ENCODE results near the gene ECM2. TPM values are rescaled to one million over a fixed set of nuclear protein-coding genes. Genes with fewer than 3 reads are reported as not detected.

Gene ECM2
- total RNA-seq, 2 experiments from 2014 or later = not detected

GRCh38 chr9:92520837-92521236 lies 15.0 kb downstream of the ECM2 start:
- Mint-ChIP-seq H3K4me1 (no peaks in the 10 kb centered on the region), H3K36me3 (ENCODE audit: low read depth) (peaks cover 3% of the 10 kb centered on the region), H3K9me3 (no peaks in the 10 kb centered on the region), H3K27ac (no peak overlapping the region), H3K4me3 (no peak overlapping the region), H3K27me3 (no peaks in the 10 kb centered on the region)
- ChIA-PET POLR2A (no interaction called here), CTCF (no interaction called here)
- no peak for DNase-seq

- DNase-seq = no peak
- Mint-ChIP-seq H3K9me3 (no peaks in the 10 kb centered on the region), H3K27ac (no peak overlapping the region), H3K4me3 (no peak overlapping the region), H3K27me3 (no peaks in the 10 kb centered on the region), H3K36me3 (ENCODE audit: low read depth) (peaks cover 3% of the 10 kb centered on the region), H3K4me1 (no peaks in the 10 kb centered on the region)
- ChIA-PET POLR2A (interaction anchor here (1.6 kb wide), 1 partner anchor 38 kb away, joined by 4 read pairs; no protein-coding TSS in a partner anchor), CTCF (interaction anchor here (1.0 kb wide), 1 partner anchor 439 kb away, joined by 3 read pairs; no protein-coding TSS in a partner anchor)
These were observed 17.6 kb downstream of the ECM2 start for GRCh38 chr9:92518199-92518598.

- Mint-ChIP-seq H3K4me1 (no peaks in the 10 kb centered on the region), H3K4me3 (no peak overlapping the region), H3K27ac (no peak overlapping the region), H3K9me3 (no peaks in the 10 kb centered on the region), H3K27me3 (no peaks in the 10 kb centered on the region), H3K36me3 (ENCODE audit: low read depth) (peaks cover 3% of the 10 kb centered on the region)
- ChIA-PET CTCF (no interaction called here), POLR2A (no interaction called here)
- no peak for DNase-seq
These were observed 18.7 kb downstream of the ECM2 start for GRCh38 chr9:92517046-92517445.

- no peak overlapping the region for H3K27ac Mint-ChIP-seq
- no peaks in the 10 kb centered on the region for H3K9me3 Mint-ChIP-seq
- no peaks in the 10 kb centered on the region for H3K27me3 Mint-ChIP-seq
- DNase-seq = no peak
- peaks cover 3% of the 10 kb centered on the region for H3K36me3 Mint-ChIP-seq (ENCODE audit: low read depth)
- no peak overlapping the region for H3K4me3 Mint-ChIP-seq
- POLR2A ChIA-PET = no interaction called here
- CTCF ChIA-PET = no interaction called here
- no peaks in the 10 kb centered on the region for H3K4me1 Mint-ChIP-seq
These were observed 19.3 kb downstream of the ECM2 start for GRCh38 chr9:92516521-92516920.

- ChIA-PET CTCF (no interaction called here), POLR2A (no interaction called here)
- Mint-ChIP-seq H3K4me3 (no peak overlapping the region), H3K27ac (no peak overlapping the region), H3K36me3 (ENCODE audit: low read depth) (peaks cover 3% of the 10 kb centered on the region), H3K27me3 (no peaks in the 10 kb centered on the region), H3K4me1 (no peaks in the 10 kb centered on the region), H3K9me3 (no peaks in the 10 kb centered on the region)
- DNase-seq = no peak
These were observed 21.2 kb downstream of the ECM2 start for GRCh38 chr9:92514635-92515034.

GRCh38 chr9:92513349-92513748 lies 22.4 kb downstream of the ECM2 start:
- H3K27me3 Mint-ChIP-seq = no peaks in the 10 kb centered on the region
- no peaks in the 10 kb centered on the region for H3K9me3 Mint-ChIP-seq
- DNase-seq = no peak
- no peak overlapping the region for H3K27ac Mint-ChIP-seq
- no peak overlapping the region for H3K4me3 Mint-ChIP-seq
- POLR2A ChIA-PET = no interaction called here
- H3K4me1 Mint-ChIP-seq = no peaks in the 10 kb centered on the region
- CTCF ChIA-PET = no interaction called here
- H3K36me3 Mint-ChIP-seq (ENCODE audit: low read depth) = no peaks in the 10 kb centered on the region

- no peak overlapping the region for H3K4me3 Mint-ChIP-seq
- no peak for DNase-seq
- H3K9me3 Mint-ChIP-seq = no peaks in the 10 kb centered on the region
- H3K27me3 Mint-ChIP-seq = no peaks in the 10 kb centered on the region
- H3K36me3 Mint-ChIP-seq (ENCODE audit: low read depth) = no peaks in the 10 kb centered on the region
- H3K4me1 Mint-ChIP-seq = no peaks in the 10 kb centered on the region
- CTCF ChIA-PET = interaction anchor here (0.6 kb wide), 1 partner anchor 1706 kb away, joined by 3 read pairs; no protein-coding TSS in a partner anchor
- POLR2A ChIA-PET = no interaction called here
- no peak overlapping the region for H3K27ac Mint-ChIP-seq
These were observed 23.2 kb downstream of the ECM2 start for GRCh38 chr9:92512622-92513021.

- H3K4me1 Mint-ChIP-seq = no peaks in the 10 kb centered on the region
- no peaks in the 10 kb centered on the region for H3K9me3 Mint-ChIP-seq
- no peak for DNase-seq
- H3K4me3 Mint-ChIP-seq = no peak overlapping the region
- POLR2A ChIA-PET = no interaction called here
- H3K27ac Mint-ChIP-seq = no peak overlapping the region
- CTCF ChIA-PET = interaction anchor here (1.2 kb wide), 1 partner anchor 371 kb away, joined by 3 read pairs; no protein-coding TSS in a partner anchor
- H3K27me3 Mint-ChIP-seq = no peaks in the 10 kb centered on the region
- no peaks in the 10 kb centered on the region for H3K36me3 Mint-ChIP-seq (ENCODE audit: low read depth)
These were observed 25.0 kb downstream of the ECM2 start for GRCh38 chr9:92510747-92511146.

GRCh38 chr9:92509050-92509449 lies 26.7 kb downstream of the ECM2 start:
- Mint-ChIP-seq H3K4me1 (no peaks in the 10 kb centered on the region), H3K4me3 (no peak overlapping the region), H3K27me3 (no peaks in the 10 kb centered on the region), H3K27ac (no peak overlapping the region), H3K9me3 (no peaks in the 10 kb centered on the region), H3K36me3 (ENCODE audit: low read depth) (no peaks in the 10 kb centered on the region)
- ChIA-PET POLR2A (no interaction called here), CTCF (no interaction called here)
- no peak for DNase-seq

GRCh38 chr9:92508018-92508820 lies 27.6 kb downstream of the ECM2 start:
- ChIA-PET CTCF (interaction anchor here (1.4 kb wide), 1 partner anchor 49 kb away, joined by 4 read pairs; no protein-coding TSS in a partner anchor), POLR2A (no interaction called here)

GRCh38 chr9:92507496-92507895 lies 28.3 kb downstream of the ECM2 start:
- Mint-ChIP-seq H3K27ac (no peak overlapping the region), H3K9me3 (no peaks in the 10 kb centered on the region), H3K4me1 (no peaks in the 10 kb centered on the region), H3K4me3 (no peak overlapping the region), H3K36me3 (ENCODE audit: low read depth) (no peaks in the 10 kb centered on the region), H3K27me3 (no peaks in the 10 kb centered on the region)
- ChIA-PET POLR2A (no interaction called here), CTCF (interaction anchor here (1.4 kb wide), 1 partner anchor 50 kb away, joined by 4 read pairs; no protein-coding TSS in a partner anchor)
- no peak for DNase-seq

More at GRCh38 chr9:92508018-92508820, 27.6 kb downstream of the ECM2 start:
- no peaks in the 10 kb centered on the region for H3K27me3 Mint-ChIP-seq
- no peak overlapping the region for H3K4me3 Mint-ChIP-seq
- no peaks in the 10 kb centered on the region for H3K9me3 Mint-ChIP-seq
- no peaks in the 10 kb centered on the region for H3K36me3 Mint-ChIP-seq (ENCODE audit: low read depth)
- H3K4me1 Mint-ChIP-seq = no peaks in the 10 kb centered on the region
- DNase-seq = no peak
- no peak overlapping the region for H3K27ac Mint-ChIP-seq

- no peak for DNase-seq
- POLR2A ChIA-PET = no interaction called here
- Mint-ChIP-seq H3K4me1 (no peaks in the 10 kb centered on the region), H3K4me3 (no peak overlapping the region), H3K27me3 (no peaks in the 10 kb centered on the region), H3K36me3 (ENCODE audit: low read depth) (no peaks in the 10 kb centered on the region), H3K27ac (no peak overlapping the region), H3K9me3 (no peaks in the 10 kb centered on the region)
- CTCF ChIA-PET = interaction anchor here (1.4 kb wide), 1 partner anchor 50 kb away, joined by 4 read pairs; no protein-coding TSS in a partner anchor
These were observed 28.8 kb downstream of the ECM2 start for GRCh38 chr9:92507005-92507404.

- no peaks in the 10 kb centered on the region for H3K4me1 Mint-ChIP-seq
- CTCF ChIA-PET = interaction anchor here (1.4 kb wide), 1 partner anchor 51 kb away, joined by 4 read pairs; no protein-coding TSS in a partner anchor
- H3K4me3 Mint-ChIP-seq = no peak overlapping the region
- no peak overlapping the region for H3K27ac Mint-ChIP-seq
- H3K36me3 Mint-ChIP-seq (ENCODE audit: low read depth) = no peaks in the 10 kb centered on the region
- H3K9me3 Mint-ChIP-seq = no peaks in the 10 kb centered on the region
- POLR2A ChIA-PET = no interaction called here
- no peak for DNase-seq
- no peaks in the 10 kb centered on the region for H3K27me3 Mint-ChIP-seq
These were observed 29.5 kb downstream of the ECM2 start for GRCh38 chr9:92506184-92506857.

All from activated CD4-positive, alpha-beta memory T cell treated with anti-CD3 and anti-CD28 coated beads, Interleukin-2, amount 10 ng/mL, durations not matched to agents 7 days and 5 days (primary cell).